ENCODE data around the gene AATF. TPM values are rescaled to one million over a fixed set of nuclear protein-coding genes. Genes with fewer than 3 reads are reported as not detected.

Gene AATF
- total and polyA plus RNA-seq, 9 donors, result 28.5 to 73.6 (median 42.5) TPM

DNA sequence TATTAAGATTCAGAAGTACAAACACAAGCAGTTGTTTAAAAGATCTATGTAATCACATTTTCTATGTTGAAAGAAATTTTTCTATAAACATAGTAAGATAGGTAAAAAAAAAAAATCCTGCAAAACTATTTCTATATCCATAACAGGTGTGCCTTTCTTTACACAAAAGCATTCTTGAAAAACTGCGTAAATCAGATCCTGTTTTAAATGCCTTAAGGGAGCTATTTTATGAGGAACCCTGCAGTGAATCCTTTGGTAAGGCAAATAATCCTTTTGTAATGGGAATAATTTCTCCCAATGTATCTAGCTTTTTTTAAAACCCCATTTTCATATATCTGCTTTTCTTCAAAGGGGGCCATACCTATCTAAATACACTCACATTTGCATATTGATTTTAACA, 157.3 kb downstream of the AATF start:
- H3K27ac ChIP-seq, result no peak overlapping the region
- no peaks in the 10 kb centered on the region for H3K36me3 ChIP-seq
- no peaks in the 10 kb centered on the region for H3K27me3 ChIP-seq
- H3K4me3 ChIP-seq, result no peak overlapping the region
- no peaks in the 10 kb centered on the region for H3K9me3 ChIP-seq
- DNase-seq, result no peak
- intact Hi-C loops (cut with DNase I), result no loop called here
- TF ChIP-seq EP300 (IDR thresholded peaks at IDR 0.05) (no peak), POLR2A (IDR thresholded peaks at IDR 0.05) (no peak)
- TF ChIP-seq, protein P1, sequence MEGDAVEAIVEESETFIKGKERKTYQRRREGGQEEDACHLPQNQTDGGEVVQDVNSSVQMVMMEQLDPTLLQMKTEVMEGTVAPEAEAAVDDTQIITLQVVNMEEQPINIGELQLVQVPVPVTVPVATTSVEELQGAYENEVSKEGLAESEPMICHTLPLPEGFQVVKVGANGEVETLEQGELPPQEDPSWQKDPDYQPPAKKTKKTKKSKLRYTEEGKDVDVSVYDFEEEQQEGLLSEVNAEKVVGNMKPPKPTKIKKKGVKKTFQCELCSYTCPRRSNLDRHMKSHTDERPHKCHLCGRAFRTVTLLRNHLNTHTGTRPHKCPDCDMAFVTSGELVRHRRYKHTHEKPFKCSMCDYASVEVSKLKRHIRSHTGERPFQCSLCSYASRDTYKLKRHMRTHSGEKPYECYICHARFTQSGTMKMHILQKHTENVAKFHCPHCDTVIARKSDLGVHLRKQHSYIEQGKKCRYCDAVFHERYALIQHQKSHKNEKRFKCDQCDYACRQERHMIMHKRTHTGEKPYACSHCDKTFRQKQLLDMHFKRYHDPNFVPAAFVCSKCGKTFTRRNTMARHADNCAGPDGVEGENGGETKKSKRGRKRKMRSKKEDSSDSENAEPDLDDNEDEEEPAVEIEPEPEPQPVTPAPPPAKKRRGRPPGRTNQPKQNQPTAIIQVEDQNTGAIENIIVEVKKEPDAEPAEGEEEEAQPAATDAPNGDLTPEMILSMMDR (IDR thresholded peaks at IDR 0.05), result no peak
- no peaks in the 10 kb centered on the region for H3K4me1 ChIP-seq (ENCODE audit: insufficient read depth)
- 89 to 98% (median 95%) methylated on average over 1 of the region's 1 CpG for WGBS, 3 donors

Small RNAs within 50 kb of the gene (microRNA-seq; reads per million reads assigned to microRNA genes)
- gene MIR2909, result 0 reads per million in 3 donors

Small RNAs within 50 kb of the gene (small RNA-seq; reads per million reads assigned to genes)
- gene AC243773.2, result not detected
- not detected for gene MIR2909

Other genes with a start within 250 kb of the AATF start
- 1 to 10 TPM in 2 of 7 donors, under 1 TPM in 2, not detected in 3; 0.34 to 3.6 (median 1.8) TPM for gene LHX1, start 11.5 kb upstream of the AATF start, total RNA-seq
- gene LHX1, start 11.5 kb upstream of the AATF start, polyA plus RNA-seq, result under 1 TPM in 1 of 2 donors, not detected in 1; 0.08 TPM

All from ovary (tissue), 9 donors.